WTC11 (cell line): ENCODE measurements around the gene ACSF2. TPM values are rescaled to one million over a fixed set of nuclear protein-coding genes. Genes with fewer than 3 reads are reported as not detected.

ENCODE experiments used
- ATAC-seq: fragments of 200-7000 bp; cut with Tn5 transposase; 2 replicates; pipeline ENCODE4 v1.10.0; 2021; ENCODE audit warnings: mild to moderate bottlenecking, moderate library complexity
- CTCF ChIA-PET: fragments of 300-600 bp; sonication (Branson Sonifier 250); formaldehyde crosslinking; loops from one replicate; lab custom pipeline; 2021; ENCODE audit warnings: antibody characterized with exemption; lab: Charles Lee
- POLR2A ChIA-PET: fragments of 350-600 bp; sonication (Branson Sonifier 250); formaldehyde crosslinking; loops from one replicate; lab custom pipeline; 2021; ENCODE audit warnings: antibody characterized with exemption; lab: Charles Lee
- DNase-seq: peaks from one replicate; pipeline ENCODE4 v3.0.0; 2021; ENCODE audit warnings: low spot score
- H3K27ac Mint-ChIP-seq: 2 replicates; pipeline ENCODE4 v1.8.0; 2021; ENCODE audit warnings: mixed read lengths
- H3K27me3 Mint-ChIP-seq: 2 replicates; pipeline ENCODE4 v1.8.0; 2021; ENCODE audit warnings: low read depth, mild to moderate bottlenecking, moderate library complexity, mixed read lengths
- H3K36me3 Mint-ChIP-seq: 2 replicates; pipeline ENCODE4 v1.8.0; 2021; ENCODE audit warnings: mixed read lengths
- H3K4me1 Mint-ChIP-seq: 2 replicates; pipeline ENCODE4 v1.8.0; 2022; ENCODE audit warnings: mixed read lengths
- H3K4me3 Mint-ChIP-seq: 2 replicates; pipeline ENCODE4 v1.8.0; 2021; ENCODE audit warnings: mild to moderate bottlenecking, moderate library complexity, mixed read lengths
- H3K9me3 Mint-ChIP-seq: 2 replicates; pipeline ENCODE4 v1.8.0; 2021; ENCODE audit warnings: mixed read lengths
- ARID4B ChIP-seq: sonication (generic); formaldehyde crosslinking; IDR thresholded peaks from 2 replicates; pipeline ENCODE4 v1.8.0; 2023; ENCODE audit warnings: missing genetic modification reagents, mild to moderate bottlenecking, borderline replicate concordance
- CREM ChIP-seq: sonication (generic); formaldehyde crosslinking; IDR thresholded peaks from 2 replicates; pipeline ENCODE4 v1.8.1; 2022; ENCODE audit warnings: mild to moderate bottlenecking, missing genetic modification reagents, moderate library complexity
- ELF4 ChIP-seq: sonication (generic); formaldehyde crosslinking; IDR thresholded peaks from 2 replicates; pipeline ENCODE4 v1.8.1; 2022; ENCODE audit warnings: low read depth, mild to moderate bottlenecking, moderate library complexity, missing genetic modification reagents
- GRHL2 ChIP-seq: fragments of 250-450 bp; sonication (Bioruptor Pico); IDR thresholded peaks from 2 replicates; pipeline ENCODE4 v1.8.0; 2022; ENCODE audit warnings: mild to moderate bottlenecking, moderate library complexity; ENCODE audit not compliant: insufficient replicate concordance, severe bottlenecking
- IRF1 ChIP-seq: sonication (generic); formaldehyde crosslinking; IDR thresholded peaks from 2 replicates; pipeline ENCODE4 v1.8.0; 2023; ENCODE audit warnings: missing genetic modification reagents
- KAT7 ChIP-seq: sonication (generic); formaldehyde crosslinking; IDR thresholded peaks from 2 replicates; pipeline ENCODE4 v1.8.1; 2023; ENCODE audit warnings: missing genetic modification reagents, mild to moderate bottlenecking, borderline replicate concordance
- NR3C1 ChIP-seq: sonication (generic); formaldehyde crosslinking; conservative IDR thresholded peaks from 2 replicates; pipeline ENCODE4 v1.8.1; 2023; ENCODE audit warnings: low read depth, mild to moderate bottlenecking, missing genetic modification reagents
- PRDM15 ChIP-seq: sonication (generic); formaldehyde crosslinking; IDR thresholded peaks from 2 replicates; pipeline ENCODE4 v1.8.0; 2022; ENCODE audit warnings: missing genetic modification reagents
- PRRX2 ChIP-seq: fragments of 250-450 bp; sonication (Bioruptor Pico); IDR thresholded peaks from 2 replicates; pipeline ENCODE4 v1.8.0; 2021; ENCODE audit warnings: mild to moderate bottlenecking
- SMAD3 ChIP-seq: sonication (generic); formaldehyde crosslinking; IDR thresholded peaks from 2 replicates; pipeline ENCODE4 v1.8.0; 2022; ENCODE audit warnings: missing genetic modification reagents, mild to moderate bottlenecking, borderline replicate concordance
- SP1 ChIP-seq: sonication (generic); formaldehyde crosslinking; conservative IDR thresholded peaks from 2 replicates; pipeline ENCODE4 v1.8.1; 2022; ENCODE audit warnings: missing genetic modification reagents
- TP53 ChIP-seq: sonication (generic); formaldehyde crosslinking; IDR thresholded peaks from 2 replicates; pipeline ENCODE4 v1.8.1; 2023; ENCODE audit warnings: mild to moderate bottlenecking, missing genetic modification reagents
- ZNF121 ChIP-seq: sonication (generic); formaldehyde crosslinking; IDR thresholded peaks from 2 replicates; pipeline ENCODE4 v1.8.0; 2023; ENCODE audit warnings: missing genetic modification reagents
- ZNF232 ChIP-seq: sonication (generic); formaldehyde crosslinking; IDR thresholded peaks from 2 replicates; pipeline ENCODE4 v1.8.0; 2022; ENCODE audit warnings: mild to moderate bottlenecking, missing genetic modification reagents
- ZNF416 ChIP-seq: fragments of 250-450 bp; sonication (Bioruptor Pico); IDR thresholded peaks from 2 replicates; pipeline ENCODE4 v1.9.0; 2021; ENCODE audit warnings: mild to moderate bottlenecking, inconsistent platforms
- ZNF512 ChIP-seq: sonication (generic); formaldehyde crosslinking; IDR thresholded peaks from 2 replicates; pipeline ENCODE4 v1.8.1; 2022; ENCODE audit warnings: missing genetic modification reagents, borderline replicate concordance
- ZNF671 ChIP-seq: fragments of 250-450 bp; sonication (Bioruptor Pico); IDR thresholded peaks from 2 replicates; pipeline ENCODE4 v1.8.0; 2021; ENCODE audit warnings: mild to moderate bottlenecking
- total RNA-seq: library from RNA; stranded (reverse); gene quantifications from 3 replicates; pipeline ENCODE4 v1.2.3, GENCODE V29; 2021
- TF ChIP-seq, protein P1 (sequence below): fragments of 250-450 bp; sonication (Bioruptor Pico); IDR thresholded peaks from 2 replicates; pipeline ENCODE4 v1.9.0; 2021; ENCODE audit warnings: mild to moderate bottlenecking, borderline replicate concordance
- TF ChIP-seq, protein P2 (sequence below): sonication (generic); formaldehyde crosslinking; IDR thresholded peaks from 2 replicates; pipeline ENCODE4 v1.8.0; 2022; ENCODE audit warnings: mild to moderate bottlenecking, missing genetic modification reagents

ACSF2 gene
- total RNA-seq, 1 experiment from 2014 or later: 19.9 TPM

GRCh38 chr17:50513495-50513894, 87.5 kb downstream of the ACSF2 start:
- H3K27ac Mint-ChIP-seq: no peak overlapping the region
- peaks cover 8% of the 10 kb centered on the region for H3K27me3 Mint-ChIP-seq
- H3K9me3 Mint-ChIP-seq: no peaks in the 10 kb centered on the region
- POLR2A ChIA-PET: no interaction called here
- no peak for ATAC-seq
- no peak for TF ChIP-seq ZNF232 (CRISPR knock-in tag)
- TF ChIP-seq PRDM15: no peak
- no peak for TF ChIP-seq ELF4 (CRISPR knock-in tag)
- TF ChIP-seq, protein P1, sequence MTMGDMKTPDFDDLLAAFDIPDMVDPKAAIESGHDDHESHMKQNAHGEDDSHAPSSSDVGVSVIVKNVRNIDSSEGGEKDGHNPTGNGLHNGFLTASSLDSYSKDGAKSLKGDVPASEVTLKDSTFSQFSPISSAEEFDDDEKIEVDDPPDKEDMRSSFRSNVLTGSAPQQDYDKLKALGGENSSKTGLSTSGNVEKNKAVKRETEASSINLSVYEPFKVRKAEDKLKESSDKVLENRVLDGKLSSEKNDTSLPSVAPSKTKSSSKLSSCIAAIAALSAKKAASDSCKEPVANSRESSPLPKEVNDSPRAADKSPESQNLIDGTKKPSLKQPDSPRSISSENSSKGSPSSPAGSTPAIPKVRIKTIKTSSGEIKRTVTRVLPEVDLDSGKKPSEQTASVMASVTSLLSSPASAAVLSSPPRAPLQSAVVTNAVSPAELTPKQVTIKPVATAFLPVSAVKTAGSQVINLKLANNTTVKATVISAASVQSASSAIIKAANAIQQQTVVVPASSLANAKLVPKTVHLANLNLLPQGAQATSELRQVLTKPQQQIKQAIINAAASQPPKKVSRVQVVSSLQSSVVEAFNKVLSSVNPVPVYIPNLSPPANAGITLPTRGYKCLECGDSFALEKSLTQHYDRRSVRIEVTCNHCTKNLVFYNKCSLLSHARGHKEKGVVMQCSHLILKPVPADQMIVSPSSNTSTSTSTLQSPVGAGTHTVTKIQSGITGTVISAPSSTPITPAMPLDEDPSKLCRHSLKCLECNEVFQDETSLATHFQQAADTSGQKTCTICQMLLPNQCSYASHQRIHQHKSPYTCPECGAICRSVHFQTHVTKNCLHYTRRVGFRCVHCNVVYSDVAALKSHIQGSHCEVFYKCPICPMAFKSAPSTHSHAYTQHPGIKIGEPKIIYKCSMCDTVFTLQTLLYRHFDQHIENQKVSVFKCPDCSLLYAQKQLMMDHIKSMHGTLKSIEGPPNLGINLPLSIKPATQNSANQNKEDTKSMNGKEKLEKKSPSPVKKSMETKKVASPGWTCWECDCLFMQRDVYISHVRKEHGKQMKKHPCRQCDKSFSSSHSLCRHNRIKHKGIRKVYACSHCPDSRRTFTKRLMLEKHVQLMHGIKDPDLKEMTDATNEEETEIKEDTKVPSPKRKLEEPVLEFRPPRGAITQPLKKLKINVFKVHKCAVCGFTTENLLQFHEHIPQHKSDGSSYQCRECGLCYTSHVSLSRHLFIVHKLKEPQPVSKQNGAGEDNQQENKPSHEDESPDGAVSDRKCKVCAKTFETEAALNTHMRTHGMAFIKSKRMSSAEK (CRISPR knock-in tag): no peak
- no peak for TF ChIP-seq PRRX2
- TF ChIP-seq ZNF512 (CRISPR knock-in tag): no peak
- TF ChIP-seq GRHL2 (CRISPR knock-in tag): no peak
- no peak for TF ChIP-seq SP1 (CRISPR knock-in tag)
- TF ChIP-seq CREM (CRISPR knock-in tag): no peak
- TF ChIP-seq KAT7 (CRISPR knock-in tag): no peak
- TF ChIP-seq ZNF416 (CRISPR knock-in tag): no peak
- TF ChIP-seq TP53 (CRISPR knock-in tag): no peak
- TF ChIP-seq IRF1 (CRISPR knock-in tag): no peak
- no peak for TF ChIP-seq ZNF671 (CRISPR knock-in tag)
- H3K4me1 Mint-ChIP-seq: peaks cover 30% of the 10 kb centered on the region
- DNase-seq: no peak
- no peak overlapping the region for H3K4me3 Mint-ChIP-seq
- CTCF ChIA-PET: interaction anchor here (1.2 kb wide), 1 partner anchor 13 kb away, joined by 4 read pairs; no protein-coding TSS in a partner anchor
- no peaks in the 10 kb centered on the region for H3K36me3 Mint-ChIP-seq

GRCh38 chr17:50514388-50514787, 88.4 kb downstream of the ACSF2 start:
- Mint-ChIP-seq H3K36me3 (no peaks in the 10 kb centered on the region), H3K4me1 (peaks cover 26% of the 10 kb centered on the region), H3K27ac (no peak overlapping the region), H3K27me3 (peaks cover 3% of the 10 kb centered on the region), H3K9me3 (no peaks in the 10 kb centered on the region), H3K4me3 (no peak overlapping the region)
- ATAC-seq: no peak
- CTCF ChIA-PET: interaction anchor here (0.7 to 1.8 kb wide), 3 partner anchors 11 to 28 kb away, joined by 3 to 4 read pairs (median 4); partner anchors contain the start of gene EPN3
- no peak for DNase-seq
- POLR2A ChIA-PET: no interaction called here
- TF ChIP-seq ARID4B (CRISPR knock-in tag) (no peak), NR3C1 (CRISPR knock-in tag) (no peak), ZNF121 (CRISPR knock-in tag) (no peak), SMAD3 (CRISPR knock-in tag) (no peak)
- TF ChIP-seq, protein P2, sequence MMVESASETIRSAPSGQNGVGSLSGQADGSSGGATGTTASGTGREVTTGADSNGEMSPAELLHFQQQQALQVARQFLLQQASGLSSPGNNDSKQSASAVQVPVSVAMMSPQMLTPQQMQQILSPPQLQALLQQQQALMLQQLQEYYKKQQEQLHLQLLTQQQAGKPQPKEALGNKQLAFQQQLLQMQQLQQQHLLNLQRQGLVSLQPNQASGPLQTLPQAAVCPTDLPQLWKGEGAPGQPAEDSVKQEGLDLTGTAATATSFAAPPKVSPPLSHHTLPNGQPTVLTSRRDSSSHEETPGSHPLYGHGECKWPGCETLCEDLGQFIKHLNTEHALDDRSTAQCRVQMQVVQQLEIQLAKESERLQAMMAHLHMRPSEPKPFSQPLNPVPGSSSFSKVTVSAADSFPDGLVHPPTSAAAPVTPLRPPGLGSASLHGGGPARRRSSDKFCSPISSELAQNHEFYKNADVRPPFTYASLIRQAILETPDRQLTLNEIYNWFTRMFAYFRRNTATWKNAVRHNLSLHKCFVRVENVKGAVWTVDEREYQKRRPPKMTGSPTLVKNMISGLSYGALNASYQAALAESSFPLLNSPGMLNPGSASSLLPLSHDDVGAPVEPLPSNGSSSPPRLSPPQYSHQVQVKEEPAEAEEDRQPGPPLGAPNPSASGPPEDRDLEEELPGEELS (CRISPR knock-in tag): no peak
